ENCODE results near the gene CCNF.
A peak's percentile ranks its signal among the peaks of the same experiment; 100 is the strongest.

Gene CCNF

DNA sequence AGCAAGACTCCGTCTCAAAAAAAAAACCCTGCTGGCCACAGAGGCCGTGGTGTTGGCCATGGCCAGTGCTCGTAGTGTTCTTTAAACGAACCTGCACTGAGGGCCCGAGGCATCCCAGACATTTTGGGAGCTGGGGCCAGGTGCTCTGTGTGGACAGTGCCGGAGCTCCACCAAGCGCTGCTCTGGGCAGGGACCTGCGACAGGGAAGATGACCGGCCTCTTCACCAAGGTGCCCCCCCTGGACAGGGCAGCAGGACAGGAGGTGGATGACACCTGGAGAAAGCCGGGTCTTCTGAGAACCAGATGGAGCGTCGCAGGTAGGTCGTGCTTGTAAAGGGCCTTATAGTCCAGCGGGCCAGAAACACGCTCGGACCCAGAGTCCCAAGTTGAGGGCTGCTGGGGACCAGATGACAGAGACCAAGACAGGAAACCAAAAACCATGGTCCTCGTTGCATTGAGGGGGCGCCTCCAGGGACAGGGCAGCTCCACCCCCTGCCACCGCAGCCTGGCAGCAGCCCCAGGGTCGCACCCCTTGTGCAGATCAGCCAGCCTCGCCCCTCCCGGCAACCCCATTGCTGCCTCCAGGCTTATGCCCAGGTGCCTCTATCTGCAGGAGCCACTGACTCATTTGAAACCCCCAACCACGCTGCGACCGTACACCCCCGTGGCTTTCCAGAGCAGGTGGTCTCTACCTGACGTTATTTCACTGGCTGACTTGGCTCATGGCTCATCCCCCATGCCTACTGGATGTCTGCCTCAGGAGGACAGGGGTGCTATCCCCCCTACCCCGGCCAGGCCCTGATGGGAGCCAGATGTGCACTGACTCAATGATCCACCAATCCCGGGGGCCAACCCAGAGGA is 37.6 kb downstream of the CCNF start:
- H3K4me3 ChIP-seq (ENCODE audit: low read depth, low read length), result peak overlapping the region; percentile 37

DNA sequence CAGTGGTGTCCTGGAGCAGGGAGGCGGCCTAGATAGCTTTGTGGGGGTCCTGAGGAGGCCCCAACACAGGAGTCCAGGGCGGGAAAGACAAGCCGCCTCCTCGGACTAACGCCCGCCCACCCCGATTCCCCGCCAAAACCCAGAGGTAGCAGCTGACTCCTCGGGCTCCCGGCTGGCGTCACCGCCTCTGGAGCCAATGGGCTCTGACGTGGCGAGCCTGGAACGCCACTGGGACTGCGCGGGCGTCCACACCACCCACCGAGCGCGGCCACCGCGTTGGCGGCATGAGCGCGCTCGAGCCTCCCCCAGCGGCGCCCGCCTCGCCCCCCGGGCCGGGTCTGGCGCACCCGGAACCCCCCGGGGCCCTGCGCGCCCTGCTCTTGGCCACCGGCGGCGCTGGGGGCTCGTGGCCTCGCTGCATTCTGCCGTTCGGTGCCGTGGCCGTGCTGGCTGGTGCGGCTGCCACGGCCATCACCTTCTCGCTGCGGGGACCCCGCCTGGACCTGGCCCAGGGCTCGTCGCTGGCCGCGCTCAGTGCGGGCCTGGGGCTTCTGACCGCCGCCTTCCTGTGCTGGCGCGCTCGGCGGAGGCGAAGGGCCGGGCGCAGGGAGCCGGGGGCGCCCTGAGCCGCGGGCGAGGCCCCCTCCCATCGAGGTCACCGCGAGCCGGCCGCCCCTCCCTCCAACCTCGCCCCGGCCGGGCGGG is 38.4 kb downstream of the CCNF start:
- in situ Hi-C loops (cut with HindIII; ENCODE audit: low pct_ligation_motif_present, low sequenced_read_pairs), result no loop called here
- TF ChIP-seq, protein P1, sequence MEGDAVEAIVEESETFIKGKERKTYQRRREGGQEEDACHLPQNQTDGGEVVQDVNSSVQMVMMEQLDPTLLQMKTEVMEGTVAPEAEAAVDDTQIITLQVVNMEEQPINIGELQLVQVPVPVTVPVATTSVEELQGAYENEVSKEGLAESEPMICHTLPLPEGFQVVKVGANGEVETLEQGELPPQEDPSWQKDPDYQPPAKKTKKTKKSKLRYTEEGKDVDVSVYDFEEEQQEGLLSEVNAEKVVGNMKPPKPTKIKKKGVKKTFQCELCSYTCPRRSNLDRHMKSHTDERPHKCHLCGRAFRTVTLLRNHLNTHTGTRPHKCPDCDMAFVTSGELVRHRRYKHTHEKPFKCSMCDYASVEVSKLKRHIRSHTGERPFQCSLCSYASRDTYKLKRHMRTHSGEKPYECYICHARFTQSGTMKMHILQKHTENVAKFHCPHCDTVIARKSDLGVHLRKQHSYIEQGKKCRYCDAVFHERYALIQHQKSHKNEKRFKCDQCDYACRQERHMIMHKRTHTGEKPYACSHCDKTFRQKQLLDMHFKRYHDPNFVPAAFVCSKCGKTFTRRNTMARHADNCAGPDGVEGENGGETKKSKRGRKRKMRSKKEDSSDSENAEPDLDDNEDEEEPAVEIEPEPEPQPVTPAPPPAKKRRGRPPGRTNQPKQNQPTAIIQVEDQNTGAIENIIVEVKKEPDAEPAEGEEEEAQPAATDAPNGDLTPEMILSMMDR (IDR thresholded peaks at IDR 0.05; ENCODE audit: low read depth, low read length, missing control alignments), result peak; percentile 3
- no peak overlapping the region for H3K27ac ChIP-seq

More for the DNA sequence above, 37.6 kb downstream of the CCNF start:
- Histone ChIP-seq H3K27me3 (replicated peaks) (no peaks in the 10 kb centered on the region), H3K27ac (no peak overlapping the region), H3K36me3 (replicated peaks) (no peaks in the 10 kb centered on the region)
- in situ Hi-C loops (cut with HindIII; ENCODE audit: low pct_ligation_motif_present, low sequenced_read_pairs), result no loop called here
- TF ChIP-seq, protein P1 (IDR thresholded peaks at IDR 0.05; ENCODE audit: low read depth, low read length, missing control alignments), result no peak
- no peak for DNase-seq

GRCh38 chr16:2468233-2468724 is 39.0 kb downstream of the CCNF start:
- Histone ChIP-seq H3K4me3 (ENCODE audit: low read depth, low read length) (peak overlapping the region; percentile 39), H3K36me3 (replicated peaks) (no peaks in the 10 kb centered on the region), H3K27me3 (replicated peaks) (no peaks in the 10 kb centered on the region), H3K27ac (no peak overlapping the region)
- TF ChIP-seq, protein P1 (IDR thresholded peaks at IDR 0.05; ENCODE audit: low read depth, low read length, missing control alignments), result no peak
- no peak for DNase-seq
- in situ Hi-C loops (cut with HindIII; ENCODE audit: low pct_ligation_motif_present, low sequenced_read_pairs), result no loop called here

More for the DNA sequence above, 38.4 kb downstream of the CCNF start:
- H3K36me3 ChIP-seq (replicated peaks), result no peaks in the 10 kb centered on the region
- H3K27me3 ChIP-seq (replicated peaks), result no peaks in the 10 kb centered on the region
- peak; percentile 29 for DNase-seq
- peak overlapping the region; percentile 39 for H3K4me3 ChIP-seq (ENCODE audit: low read depth, low read length)

DNA sequence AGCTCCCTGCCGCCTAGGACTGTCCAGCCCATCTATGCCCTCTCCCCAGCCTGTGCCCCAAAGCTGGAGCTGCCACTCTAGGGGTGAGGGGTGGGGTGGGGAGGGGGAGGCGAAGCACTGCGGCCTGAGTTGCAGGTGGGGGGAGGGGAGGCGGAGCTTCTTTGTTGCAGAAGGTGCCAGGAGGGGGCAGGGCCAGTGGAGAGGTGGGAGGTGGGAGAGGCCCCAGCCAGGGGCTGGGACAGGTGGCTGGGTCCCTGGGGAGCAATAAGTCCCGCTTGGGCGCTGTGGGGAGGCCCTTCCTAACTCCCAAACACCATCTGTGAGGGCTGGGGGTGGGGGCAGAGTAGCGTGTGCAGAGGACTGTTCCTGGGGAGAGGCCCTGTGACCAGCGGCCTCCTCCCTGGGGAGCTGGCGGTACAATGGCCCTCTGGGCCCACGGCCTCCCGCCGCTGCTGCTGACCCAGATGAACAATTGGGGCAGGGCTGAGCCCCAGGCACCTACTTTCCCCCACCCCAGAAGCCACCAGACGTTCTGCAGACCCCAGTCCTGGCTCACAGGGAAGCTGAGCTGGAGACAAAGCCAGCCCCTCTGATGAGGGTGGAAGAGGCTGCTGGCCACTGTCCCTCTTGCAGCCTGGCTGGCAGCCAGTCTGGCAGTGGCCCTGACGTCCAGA is 39.6 kb downstream of the CCNF start:
- in situ Hi-C loops (cut with HindIII; ENCODE audit: low pct_ligation_motif_present, low sequenced_read_pairs), result no loop called here
- no peak for DNase-seq
- TF ChIP-seq, protein P1 (IDR thresholded peaks at IDR 0.05; ENCODE audit: low read depth, low read length, missing control alignments), result no peak
- Histone ChIP-seq H3K27ac (no peak overlapping the region), H3K27me3 (replicated peaks) (no peaks in the 10 kb centered on the region), H3K36me3 (replicated peaks) (no peaks in the 10 kb centered on the region), H3K4me3 (ENCODE audit: low read depth, low read length) (no peak overlapping the region)

GRCh38 chr16:2469399-2470233 is 40.4 kb downstream of the CCNF start:
- no peak for DNase-seq
- no peak overlapping the region for H3K27ac ChIP-seq
- no peaks in the 10 kb centered on the region for H3K27me3 ChIP-seq (replicated peaks)

More at GRCh38 chr16:2469399-2470233, 40.4 kb downstream of the CCNF start:
- Histone ChIP-seq H3K4me3 (ENCODE audit: low read depth, low read length) (no peak overlapping the region), H3K36me3 (replicated peaks) (no peaks in the 10 kb centered on the region)
- in situ Hi-C loops (cut with HindIII; ENCODE audit: low pct_ligation_motif_present, low sequenced_read_pairs), result no loop called here
- TF ChIP-seq, protein P1 (IDR thresholded peaks at IDR 0.05; ENCODE audit: low read depth, low read length, missing control alignments), result no peak
